OCI-LY3 (cell line): Measurements from ENCODE around the gene SMAP2.

ENCODE experiments used
- CTCF ChIP-seq: fragments of 200-600, 300-600 bp; sonication (generic); IDR thresholded peaks from 2 replicates; pipeline ENCODE4 v1.5.1; 2014; ENCODE audit warnings: antibody characterized with exemption, low read length, low read depth
- EZH2phosphoT487 ChIP-seq: fragments of 200-600 bp; shearing (Covaris generic); IDR thresholded peaks from 2 replicates; pipeline ENCODE4 v1.6.1; 2018; ENCODE audit warnings: antibody characterized with exemption, mixed run types, low read depth

DNA sequence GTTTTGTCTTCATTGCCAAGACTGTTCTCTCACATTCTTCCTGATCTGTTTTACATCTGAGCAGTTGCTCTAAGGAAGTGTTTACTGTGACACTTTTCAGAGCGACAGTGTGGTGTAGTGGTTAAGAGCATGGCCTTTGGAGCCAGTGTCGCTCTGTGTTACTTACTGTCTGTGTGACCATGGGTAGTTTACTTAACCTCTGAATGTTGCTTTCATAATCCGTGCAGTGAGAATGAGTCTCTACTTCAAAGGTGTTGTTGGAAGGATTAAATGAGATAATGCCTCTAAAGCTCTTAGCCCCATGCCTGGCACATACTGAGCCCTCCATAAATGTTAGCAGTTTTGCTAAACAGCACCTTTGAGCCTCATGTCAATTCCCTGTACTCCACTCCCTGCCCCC is 40.8 kb downstream of the SMAP2 start:
- no peak for TF ChIP-seq CTCF
- no peak for TF ChIP-seq EZH2phosphoT487
